Large intestine (tissue), 3 donors: Measurements from ENCODE around the gene TTBK1. TPM values are rescaled to one million over a fixed set of nuclear protein-coding genes. Genes with fewer than 3 reads are reported as not detected.

Source experiments
- DNase-seq, 2 donors: peaks; one replicate each; pipeline versions ENCODE4 v3.0.0 to v3.0.0-alpha.2; 2013
- H3K27ac ChIP-seq: one replicate; pipeline ENCODE4 v1.5.1; 2013; ENCODE audit warnings: low read length
- H3K27me3 ChIP-seq: 2 replicates; pipeline ENCODE4 v1.6.1; 2013; ENCODE audit warnings: low read length; ENCODE audit not compliant: control insufficient read depth, insufficient read depth
- H3K36me3 ChIP-seq: 2 replicates; pipeline ENCODE4 v1.6.1; 2013; ENCODE audit warnings: low read length; ENCODE audit not compliant: control insufficient read depth, insufficient read depth
- H3K4me1 ChIP-seq: one replicate; pipeline ENCODE4 v1.6.1; 2013; ENCODE audit warnings: low read length; ENCODE audit not compliant: control insufficient read depth, insufficient read depth
- H3K4me3 ChIP-seq: one replicate; pipeline ENCODE4 v1.5.1; 2013; ENCODE audit warnings: low read length
- H3K9me3 ChIP-seq: one replicate; pipeline ENCODE4 v1.6.1; 2013; ENCODE audit warnings: mild to moderate bottlenecking, low read depth, low read length, moderate library complexity; ENCODE audit not compliant: control insufficient read depth
- WGBS: methylation state at CpG from one replicate; pipeline ENCODE4 v1.1.5; 2013; ENCODE audit warnings: low lambda C conversion rate; ENCODE audit not compliant: insufficient coverage; 5-methylcytosine and 5-hydroxymethylcytosine counted together
- polyA plus RNA-seq: library from polyadenylated mRNA; unstranded; fragments of 120-200 nt; gene quantifications from one replicate; pipeline ENCODE4 v1.2.1, GENCODE V29; 2013

TTBK1 gene
- polyA plus RNA-seq, 1 donor: 3.8 TPM

DNA sequence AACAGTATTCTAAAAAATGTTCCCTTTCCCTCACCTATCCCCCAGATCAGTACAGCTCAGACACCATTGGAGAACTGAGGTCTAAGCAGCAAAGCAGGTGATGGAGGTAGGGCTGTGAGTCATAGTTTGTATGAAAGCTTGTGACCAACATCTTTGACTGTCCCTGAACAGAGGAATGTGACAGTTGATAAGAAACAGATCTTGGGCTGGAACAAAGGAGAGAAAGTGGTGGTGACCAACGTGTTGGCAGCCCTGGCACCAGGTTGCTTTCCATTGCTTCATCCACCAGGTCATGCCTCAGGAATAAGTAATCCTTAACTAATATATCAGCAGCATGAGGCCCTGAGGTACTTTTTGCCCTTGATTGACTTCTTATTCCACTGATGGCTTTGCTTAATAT, 85.2 kb downstream of the TTBK1 start:
- H3K27ac ChIP-seq: no peak overlapping the region
- no peaks in the 10 kb centered on the region for H3K36me3 ChIP-seq
- no peaks in the 10 kb centered on the region for H3K9me3 ChIP-seq
- no peaks in the 10 kb centered on the region for H3K4me1 ChIP-seq
- no peaks in the 10 kb centered on the region for H3K27me3 ChIP-seq
- WGBS: no CpG with 5 or more reads among the region's 1 CpG
- H3K4me3 ChIP-seq: no peak overlapping the region
- peak; percentile 44 to 66 for DNase-seq

- H3K27ac ChIP-seq: no peak overlapping the region
- H3K36me3 ChIP-seq: peaks cover 2% of the 10 kb centered on the region
- H3K4me3 ChIP-seq: no peak overlapping the region
- peaks cover 18% of the 10 kb centered on the region for H3K4me1 ChIP-seq
- DNase-seq: no peak
- H3K9me3 ChIP-seq: no peaks in the 10 kb centered on the region
- no peaks in the 10 kb centered on the region for H3K27me3 ChIP-seq
- WGBS: no CpG with 5 or more reads among the region's 1 CpG
Measured at GRCh38 chr6:43331470-43331869, 88.2 kb downstream of the TTBK1 start.

GRCh38 chr6:43331891-43332290, 88.6 kb downstream of the TTBK1 start:
- Histone ChIP-seq H3K27me3 (no peaks in the 10 kb centered on the region), H3K9me3 (no peaks in the 10 kb centered on the region)

GRCh38 chr6:43334466-43335095, 91.3 kb downstream of the TTBK1 start:
- no CpG with 5 or more reads among the region's 2 CpGs for WGBS
- H3K9me3 ChIP-seq: no peaks in the 10 kb centered on the region
- peak overlapping the region; percentile 9 for H3K27ac ChIP-seq
- H3K4me1 ChIP-seq: peaks cover 21% of the 10 kb centered on the region
- no peaks in the 10 kb centered on the region for H3K27me3 ChIP-seq
- DNase-seq: peak; percentile 45 to 72
- H3K36me3 ChIP-seq: peaks cover 18% of the 10 kb centered on the region
- no peak overlapping the region for H3K4me3 ChIP-seq

More at GRCh38 chr6:43331891-43332290, 88.6 kb downstream of the TTBK1 start:
- 82% methylated on average over 4 of the region's 4 CpGs for WGBS
- no peak overlapping the region for H3K4me3 ChIP-seq
- peaks cover 2% of the 10 kb centered on the region for H3K36me3 ChIP-seq
- no peak overlapping the region for H3K27ac ChIP-seq
- peaks cover 18% of the 10 kb centered on the region for H3K4me1 ChIP-seq
- no peak for DNase-seq

GRCh38 chr6:43335469-43335868, 92.2 kb downstream of the TTBK1 start:
- Histone ChIP-seq H3K27ac (peak overlapping the region; percentile 45), H3K36me3 (peaks cover 27% of the 10 kb centered on the region), H3K9me3 (no peaks in the 10 kb centered on the region), H3K4me3 (no peak overlapping the region), H3K27me3 (no peaks in the 10 kb centered on the region), H3K4me1 (peaks cover 21% of the 10 kb centered on the region)
- peak; percentile 12 to 64 for DNase-seq
- no CpG with 5 or more reads among the region's 3 CpGs for WGBS

DNA sequence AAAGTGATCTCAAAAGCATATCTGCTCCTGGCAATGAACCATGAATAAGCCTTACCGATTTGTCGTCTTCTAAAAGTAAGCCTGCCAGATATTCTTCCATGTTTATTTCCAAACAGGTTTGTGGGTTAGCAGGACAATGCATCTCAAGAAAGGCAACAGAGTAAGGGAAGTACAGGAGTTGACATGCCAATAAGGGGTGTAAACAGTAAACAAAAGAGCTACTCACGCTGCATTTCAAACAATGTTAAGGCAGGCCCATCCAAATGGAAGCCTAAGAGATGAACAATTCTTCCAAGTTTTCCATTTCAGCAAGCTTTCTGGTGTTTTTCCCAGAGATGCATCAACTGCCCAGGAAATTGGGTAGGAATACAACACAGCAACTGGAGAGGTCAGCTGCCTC, 93.1 kb downstream of the TTBK1 start:
- Histone ChIP-seq H3K9me3 (no peaks in the 10 kb centered on the region), H3K4me1 (peaks cover 21% of the 10 kb centered on the region), H3K27me3 (no peaks in the 10 kb centered on the region), H3K36me3 (peaks cover 33% of the 10 kb centered on the region), H3K4me3 (no peak overlapping the region), H3K27ac (no peak overlapping the region)
- DNase-seq: no peak
- WGBS: 100% methylated on average over 2 of the region's 3 CpGs

Other genes starting within 250 kb of the TTBK1 start
- 73.8 TPM for gene MEA1, start 229.5 kb upstream of the TTBK1 start, polyA plus RNA-seq
- 91.8 TPM for gene KLHDC3, start 229.2 kb upstream of the TTBK1 start, polyA plus RNA-seq
- 52.1 TPM for gene RRP36, start 221.9 kb upstream of the TTBK1 start, polyA plus RNA-seq
- gene CUL7, start 189.6 kb upstream of the TTBK1 start, polyA plus RNA-seq: 40.7 TPM
- 56.1 TPM for gene MRPL2, start 184.0 kb upstream of the TTBK1 start, polyA plus RNA-seq
- 170 TPM for gene KLC4, start 183.8 kb upstream of the TTBK1 start, polyA plus RNA-seq
- 35.7 TPM for gene PTK7, start 167.2 kb upstream of the TTBK1 start, polyA plus RNA-seq
- 30.1 TPM for gene SRF, start 72.2 kb upstream of the TTBK1 start, polyA plus RNA-seq
- 42.5 TPM for gene CUL9, start 61.3 kb upstream of the TTBK1 start, polyA plus RNA-seq
- gene DNPH1, start 14.0 kb upstream of the TTBK1 start, polyA plus RNA-seq: 152 TPM
- gene SLC22A7, start 54.8 kb downstream of the TTBK1 start, polyA plus RNA-seq: 1.2 TPM
- 8.4 TPM for gene CRIP3, start 65.3 kb downstream of the TTBK1 start, polyA plus RNA-seq
- 21.2 TPM for gene ZNF318, start 126.2 kb downstream of the TTBK1 start, polyA plus RNA-seq
- gene ABCC10, start 184.1 kb downstream of the TTBK1 start, polyA plus RNA-seq: 32.7 TPM
- 2.3 TPM for gene DLK2, start 212.1 kb downstream of the TTBK1 start, polyA plus RNA-seq
- gene TJAP1, start 234.1 kb downstream of the TTBK1 start, polyA plus RNA-seq: 43.1 TPM